GM21367 (cell line): Measurements from ENCODE around the gene FAM131B.

Experiments
- ATAC-seq: cut with Tn5 transposase; IDR thresholded peaks from one replicate; pipeline ENCODE4 v1.9.1; 2021; ENCODE audit not compliant: unreplicated experiment

The FAM131B gene

DNA sequence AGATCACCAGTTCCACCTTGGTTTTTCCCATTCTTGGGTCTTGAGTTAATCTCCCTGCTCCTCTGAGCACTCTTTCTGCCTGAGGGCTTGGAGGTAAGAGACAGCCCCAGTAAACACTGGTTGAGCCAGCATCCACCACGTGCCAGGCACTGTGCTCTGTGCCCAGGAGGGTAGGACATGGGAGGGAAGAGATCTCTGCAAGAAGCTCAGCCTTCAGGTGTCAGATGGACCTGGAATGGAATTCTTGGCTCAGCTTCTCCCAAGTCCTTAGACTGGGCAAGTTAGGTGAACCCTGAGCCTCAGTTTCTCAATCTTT, 21.1 kb upstream of the FAM131B start:
- no peak for ATAC-seq

DNA sequence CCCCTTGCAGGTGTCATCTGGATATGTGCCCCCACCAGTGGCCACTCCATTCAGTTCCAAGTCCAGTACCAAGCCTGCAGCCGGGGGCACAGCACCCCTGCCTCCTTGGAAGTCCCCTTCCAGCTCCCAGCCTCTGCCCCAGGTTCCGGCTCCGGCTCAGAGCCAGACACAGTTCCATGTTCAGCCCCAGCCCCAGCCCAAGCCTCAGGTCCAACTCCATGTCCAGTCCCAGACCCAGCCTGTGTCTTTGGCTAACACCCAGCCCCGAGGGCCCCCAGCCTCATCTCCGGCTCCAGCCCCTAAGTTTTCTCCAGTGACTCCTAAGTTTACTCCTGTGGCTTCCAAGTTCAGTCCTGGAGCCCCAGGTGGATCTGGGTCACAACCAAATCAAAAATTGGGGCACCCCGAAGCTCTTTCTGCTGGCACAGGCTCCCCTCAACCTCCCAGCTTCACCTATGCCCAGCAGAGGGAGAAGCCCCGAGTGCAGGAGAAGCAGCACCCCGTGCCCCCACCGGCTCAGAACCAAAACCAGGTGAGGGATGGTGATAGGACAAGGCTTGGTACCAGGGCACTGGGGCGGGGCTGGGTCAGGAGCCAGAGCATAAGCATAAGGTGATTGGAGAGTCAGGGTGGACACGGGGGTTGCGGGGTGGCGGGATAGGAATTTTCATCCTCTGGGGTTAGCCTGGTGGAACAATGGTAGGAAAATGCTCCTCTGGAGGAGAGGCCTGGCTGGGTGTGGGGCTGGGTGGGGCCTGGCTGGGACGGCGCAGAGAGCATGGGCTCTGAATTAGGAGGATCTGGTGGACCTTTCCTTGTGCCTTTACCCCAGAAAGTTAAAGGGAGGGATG, 20.5 kb upstream of the FAM131B start:
- ATAC-seq: no peak

DNA sequence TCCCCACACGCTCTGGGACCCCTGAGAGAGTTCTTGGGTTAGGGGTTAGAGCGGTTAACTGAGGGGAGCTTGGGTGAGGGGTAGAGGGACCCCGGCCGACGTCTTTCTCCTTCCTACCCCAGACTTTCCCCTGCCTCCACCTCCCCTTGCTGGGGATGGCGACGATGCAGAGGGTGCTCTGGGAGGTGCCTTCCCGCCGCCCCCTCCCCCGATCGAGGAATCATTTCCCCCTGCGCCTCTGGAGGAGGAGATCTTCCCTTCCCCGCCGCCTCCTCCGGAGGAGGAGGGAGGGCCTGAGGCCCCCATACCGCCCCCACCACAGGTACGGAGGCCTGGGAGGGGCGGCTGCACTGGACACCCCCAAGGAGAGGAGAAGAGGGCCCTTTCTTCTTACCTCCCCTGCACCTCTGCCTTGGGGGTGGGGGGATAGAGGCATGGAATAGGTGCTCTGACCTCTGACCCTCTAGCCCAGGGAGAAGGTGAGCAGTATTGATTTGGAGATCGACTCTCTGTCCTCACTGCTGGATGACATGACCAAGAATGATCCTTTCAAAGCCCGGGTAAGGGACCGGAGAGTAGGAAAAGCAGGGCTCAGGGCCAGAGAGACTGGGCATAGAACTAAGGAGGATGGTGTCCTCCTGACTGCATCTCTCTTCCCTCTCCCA, 19.7 kb upstream of the FAM131B start:
- ATAC-seq: no peak

DNA sequence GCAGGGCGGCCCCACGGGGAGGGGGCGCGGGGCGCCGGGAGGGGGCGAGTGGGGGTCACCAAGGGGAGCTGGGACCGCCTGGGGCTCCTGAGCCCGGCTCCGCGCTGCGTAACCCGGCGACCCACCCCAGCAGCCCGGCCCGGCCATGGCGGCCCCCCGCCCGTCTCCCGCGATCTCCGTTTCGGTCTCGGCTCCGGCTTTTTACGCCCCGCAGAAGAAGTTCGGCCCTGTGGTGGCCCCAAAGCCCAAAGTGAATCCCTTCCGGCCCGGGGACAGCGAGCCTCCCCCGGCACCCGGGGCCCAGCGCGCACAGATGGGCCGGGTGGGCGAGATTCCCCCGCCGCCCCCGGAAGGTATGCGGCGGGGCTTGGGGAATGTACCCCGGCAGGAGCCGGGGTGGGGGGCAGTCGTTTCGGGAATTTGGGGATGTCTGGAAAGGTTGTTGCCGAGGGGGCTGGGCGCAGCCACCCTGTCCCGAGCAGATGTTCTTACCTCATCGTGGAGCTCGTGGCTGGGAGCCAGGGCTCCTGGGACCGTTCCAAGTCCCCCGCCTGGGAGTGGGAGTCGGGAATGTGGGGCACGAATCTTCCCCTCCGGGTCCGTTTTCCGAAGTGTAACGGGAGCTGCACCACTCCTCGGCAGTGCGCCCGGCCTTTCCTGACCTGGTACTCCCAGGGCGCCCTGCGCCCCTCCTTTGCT, 19.1 kb upstream of the FAM131B start:
- peak; percentile 8 for ATAC-seq

DNA sequence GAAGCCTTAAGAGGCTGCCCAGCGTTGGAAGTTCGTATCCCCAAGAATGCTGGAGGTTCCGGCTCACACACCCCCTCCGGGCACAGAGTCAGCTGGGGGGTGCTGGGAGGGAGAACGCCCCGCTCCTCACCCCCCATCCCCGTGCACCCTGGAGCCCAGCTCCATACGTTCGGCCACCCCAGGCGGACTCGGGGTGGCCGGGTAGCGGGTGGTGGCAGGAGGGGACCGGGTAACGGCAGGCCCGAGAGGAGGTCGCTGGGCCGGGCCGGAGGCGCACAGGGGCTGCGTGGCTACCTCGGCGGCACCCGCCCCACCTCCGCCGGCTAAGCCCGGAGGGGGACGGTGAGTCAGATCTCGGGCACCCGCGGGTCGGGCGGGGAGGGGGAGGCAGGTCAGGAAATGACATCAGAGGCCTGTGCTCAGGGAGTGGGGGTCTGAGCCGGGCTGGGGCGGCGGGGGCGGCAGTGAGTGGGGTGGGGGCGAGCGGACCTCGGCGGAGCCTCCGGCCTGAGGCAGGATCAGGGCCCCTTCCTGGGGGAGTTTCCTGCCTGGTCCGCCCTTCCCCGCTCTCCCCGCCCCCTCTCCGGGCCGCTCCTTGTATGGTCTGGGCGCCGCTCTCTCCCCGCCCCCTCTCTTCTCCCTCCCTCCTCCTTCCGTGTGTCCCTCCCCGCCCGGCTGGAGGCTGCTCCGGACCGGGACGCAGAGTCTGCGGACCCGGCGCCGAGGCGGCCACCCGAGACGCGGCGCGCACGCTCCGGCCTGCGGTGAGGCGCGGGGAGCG, 18.3 kb upstream of the FAM131B start, which contains the start of gene ZYX:
Gene ZYX (plus strand): TSS at position 700 of the 781 bp plus-strand sequence. CDS start 227 bp downstream, outside the sequence.
- peak; percentile 69 for ATAC-seq

DNA sequence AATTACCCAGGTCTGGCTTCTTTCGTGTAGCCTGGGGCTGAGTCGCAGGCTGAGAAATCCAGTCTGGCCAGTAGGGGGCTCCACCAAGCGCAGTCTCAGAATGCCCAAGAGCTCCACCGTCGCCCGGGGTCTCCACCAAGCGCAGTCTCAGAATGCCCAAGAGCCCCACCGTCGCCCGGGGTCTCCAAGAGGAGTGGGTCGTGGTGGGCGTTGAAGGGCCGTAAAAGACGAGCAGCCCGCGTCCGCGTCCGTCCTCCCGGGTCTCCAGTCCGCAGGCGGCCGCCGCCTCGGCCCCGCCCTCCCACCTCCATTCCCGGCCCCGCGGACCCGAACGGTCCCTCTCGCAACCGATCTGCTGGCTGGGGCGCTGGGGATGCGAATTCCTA, 17.7 kb upstream of the FAM131B start:
- peak; percentile 43 for ATAC-seq

DNA sequence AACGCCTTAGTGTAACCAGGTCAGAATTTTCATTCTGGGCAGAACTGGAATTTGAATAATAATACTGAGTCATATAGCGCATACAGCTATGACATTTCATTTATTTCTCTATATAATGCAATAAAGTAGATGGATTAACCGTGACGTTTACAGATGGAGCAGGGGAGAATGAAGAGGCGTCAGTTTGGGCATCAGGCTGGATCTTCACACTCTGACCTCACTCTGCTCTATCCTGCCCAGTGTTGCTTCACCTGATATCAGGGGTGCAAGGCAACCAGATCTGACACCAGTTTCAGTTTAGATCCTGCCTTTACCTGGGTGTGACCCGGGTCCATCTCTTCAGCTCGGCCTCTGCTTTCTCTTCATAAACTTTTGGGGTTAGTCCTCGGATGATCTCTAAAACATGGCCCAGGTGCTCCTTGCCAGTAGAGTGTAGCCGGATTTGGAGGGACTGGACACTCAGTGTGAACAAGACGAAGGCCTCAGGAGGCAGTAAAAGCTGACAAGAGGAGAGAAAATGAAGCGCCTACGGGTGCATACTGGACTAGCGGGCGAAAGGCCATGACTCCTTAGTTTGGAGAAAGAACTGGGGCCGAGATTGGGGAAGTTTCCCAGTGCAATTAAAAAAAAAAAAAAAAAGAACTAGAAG, 17.2 kb upstream of the FAM131B start:
- peak; percentile 2 for ATAC-seq

DNA sequence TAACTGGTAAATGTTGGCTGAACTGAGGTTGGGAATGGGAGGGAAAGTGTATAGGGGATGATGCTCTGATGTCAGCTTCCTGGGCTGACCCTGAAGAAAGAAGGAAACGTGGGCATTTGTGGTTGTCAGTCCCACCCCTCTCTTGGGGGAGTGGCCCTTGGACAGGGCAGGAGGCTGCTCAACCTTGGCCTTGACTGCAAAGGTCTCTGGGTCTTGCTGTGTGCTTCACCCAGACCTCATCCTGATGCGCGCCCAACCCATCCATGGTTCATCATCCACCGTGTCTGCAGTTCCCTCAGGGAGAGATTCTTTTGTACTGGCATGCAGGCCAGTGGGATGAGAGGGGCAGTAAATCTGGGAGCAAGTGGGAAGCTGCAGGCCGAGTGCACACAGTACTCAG, 13.9 kb upstream of the FAM131B start:
- no peak for ATAC-seq

DNA sequence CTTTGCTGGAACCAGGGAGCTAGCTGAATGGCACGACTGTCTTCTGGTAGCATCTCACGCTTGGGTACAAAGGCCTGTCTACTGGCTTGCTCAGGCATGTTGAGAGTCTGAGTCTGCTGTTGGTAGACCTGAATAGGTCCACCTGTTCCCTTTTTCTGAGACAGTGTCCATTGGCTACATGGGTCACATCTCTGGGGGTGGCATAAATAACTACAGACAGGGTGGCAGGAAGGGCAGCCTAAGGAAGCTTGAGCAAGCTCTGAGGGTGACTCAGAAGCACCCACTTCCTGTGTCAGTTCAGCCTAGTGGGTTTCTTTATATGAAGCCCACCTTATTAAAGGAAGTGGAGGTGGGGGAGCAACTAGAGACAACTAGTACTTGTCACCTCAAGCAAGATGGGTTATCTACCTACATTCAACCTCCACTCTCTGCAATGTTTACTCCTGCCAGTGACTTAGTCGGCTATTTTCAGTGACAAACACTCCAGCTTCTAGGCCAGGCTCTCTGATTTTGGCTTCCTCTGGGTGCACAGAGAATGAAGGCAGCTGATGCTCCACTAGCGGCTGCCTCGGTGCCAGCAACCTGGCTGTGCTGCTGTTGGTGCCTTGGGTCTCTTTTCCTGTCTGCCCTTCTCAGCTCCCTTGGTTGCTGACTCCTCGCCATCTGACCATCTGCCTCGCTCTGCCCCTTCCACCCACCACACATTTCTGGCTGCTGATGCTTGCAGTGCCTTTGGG, 13.0 kb upstream of the FAM131B start:
- ATAC-seq: no peak

DNA sequence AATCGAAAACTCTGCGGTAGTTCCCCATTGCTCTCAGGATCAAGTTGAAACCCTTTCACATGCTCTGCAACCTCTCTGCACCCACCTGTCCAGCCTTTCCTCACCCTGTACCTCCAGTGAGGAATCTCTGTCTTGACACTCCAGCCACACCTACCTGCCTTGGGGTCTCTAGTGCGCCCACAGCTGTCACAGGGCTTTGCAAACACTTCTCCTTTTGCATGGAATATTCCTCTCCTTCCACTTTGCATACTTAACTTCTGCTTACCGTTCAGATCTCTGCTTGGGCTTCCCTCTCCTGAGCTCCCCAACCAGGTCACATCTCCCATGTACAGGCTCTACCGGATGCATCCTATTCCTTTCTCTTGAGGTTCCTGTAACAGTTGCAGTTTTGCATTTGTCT, 12.0 kb upstream of the FAM131B start:
- ATAC-seq: no peak

DNA sequence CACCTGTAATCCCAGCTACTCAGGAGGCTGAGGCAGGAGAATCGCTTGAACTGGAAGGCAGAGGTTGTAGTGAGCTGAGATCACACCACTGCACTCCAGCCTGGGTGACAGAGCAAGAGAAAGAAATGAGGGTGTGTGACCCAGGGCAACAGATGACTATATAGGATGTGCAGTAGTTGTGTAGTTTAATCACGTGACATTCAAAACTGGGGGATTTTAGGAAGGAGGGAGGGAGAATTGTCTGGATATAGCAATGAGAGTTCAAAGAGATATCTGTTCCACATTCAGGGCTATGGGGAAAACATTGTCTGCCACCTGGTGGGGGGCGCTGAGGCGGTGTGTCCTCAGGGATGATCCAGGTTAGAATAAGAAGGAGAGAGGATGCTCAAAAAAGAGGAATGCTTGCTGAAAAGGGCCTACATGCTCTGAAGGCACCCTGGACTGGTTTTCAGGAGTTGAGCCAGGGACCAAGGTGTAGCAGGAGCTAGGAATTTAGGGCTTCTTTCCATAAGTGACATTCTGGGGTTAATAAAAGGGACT, 10.8 kb upstream of the FAM131B start:
- ATAC-seq: no peak

DNA sequence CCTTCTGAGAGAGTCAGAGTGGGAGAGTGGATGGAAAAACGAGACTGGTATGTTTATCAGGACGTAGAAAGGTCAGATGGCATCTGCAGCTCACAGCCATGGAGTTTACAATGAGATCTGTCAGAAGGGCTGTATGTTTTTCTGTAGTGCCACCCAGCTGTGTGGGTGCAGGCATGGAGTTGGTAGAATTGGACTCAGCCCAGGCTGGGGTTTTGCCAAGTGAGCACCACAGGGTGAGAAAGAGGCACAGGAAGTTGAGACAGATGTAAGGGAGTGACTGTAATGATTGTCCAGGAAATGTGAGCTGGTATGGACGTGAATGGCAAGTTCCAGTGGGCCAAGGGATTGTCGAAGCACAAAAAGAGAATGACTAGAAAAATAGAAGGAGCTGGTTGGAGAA, 9.6 kb upstream of the FAM131B start:
- no peak for ATAC-seq

DNA sequence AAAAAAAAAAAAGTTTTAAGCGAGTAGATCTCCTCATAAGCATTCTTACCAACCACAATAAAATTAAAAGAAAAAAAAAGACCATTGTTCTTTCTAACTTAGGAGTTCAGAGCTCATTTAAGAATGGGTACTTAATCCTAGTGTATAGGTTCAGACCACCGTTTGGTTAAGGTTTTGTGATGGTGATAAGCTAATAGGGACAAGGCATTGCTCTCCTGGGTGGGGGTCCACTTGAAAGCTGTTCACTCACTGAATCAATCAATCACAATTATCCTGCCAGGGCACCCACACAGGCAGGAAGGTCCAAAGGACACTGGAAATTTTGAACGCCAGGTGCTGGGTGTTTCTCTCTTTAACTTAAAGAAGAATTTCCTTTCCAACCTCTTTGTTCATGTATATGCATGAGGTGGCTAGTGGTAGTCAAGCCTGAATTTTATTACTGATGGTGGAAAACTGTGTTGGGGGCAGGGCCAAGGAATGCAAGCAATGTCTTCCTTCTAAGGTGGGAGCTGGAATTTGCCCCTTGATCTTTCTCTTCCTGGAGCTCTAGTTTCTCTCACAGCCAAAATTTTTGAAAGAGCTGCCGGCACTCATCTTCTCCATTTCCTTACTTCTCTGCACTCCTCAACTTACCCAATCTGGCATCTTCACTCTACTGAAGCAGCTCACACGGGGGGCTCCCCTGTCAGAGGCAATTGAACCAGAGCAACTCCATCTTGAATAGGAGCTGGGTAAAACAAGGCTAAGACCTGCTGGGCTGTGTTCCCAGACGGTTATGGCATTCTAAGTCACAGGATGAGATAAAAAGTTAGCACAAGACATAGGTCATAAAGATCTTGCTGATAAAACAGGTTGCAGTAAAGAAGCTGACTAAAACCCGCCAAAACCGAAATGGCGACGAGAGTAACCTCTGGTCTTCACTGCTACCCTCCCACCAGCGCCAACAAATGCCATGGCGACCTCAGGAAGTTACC, 7.5 kb upstream of the FAM131B start:
- no peak for ATAC-seq

DNA sequence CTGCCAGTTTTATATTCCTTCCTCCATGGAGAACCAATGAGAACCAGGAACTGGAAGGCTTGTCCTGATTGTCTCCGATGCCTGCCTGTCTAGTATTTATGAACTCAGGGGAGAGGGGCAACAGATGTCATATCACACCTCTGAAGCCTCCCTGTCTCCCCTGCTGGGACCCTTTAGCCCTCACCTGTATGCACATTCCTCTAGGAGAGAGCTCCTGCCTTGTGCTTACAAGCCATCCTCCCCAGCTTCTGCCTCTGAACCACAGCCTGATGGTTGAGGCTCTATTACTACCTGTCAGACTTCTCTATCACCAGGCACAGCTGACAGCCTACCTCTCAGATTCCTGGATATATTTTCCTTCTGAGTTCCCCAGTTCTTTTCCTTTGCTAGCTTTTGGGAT, 5.9 kb upstream of the FAM131B start:
- ATAC-seq: no peak

DNA sequence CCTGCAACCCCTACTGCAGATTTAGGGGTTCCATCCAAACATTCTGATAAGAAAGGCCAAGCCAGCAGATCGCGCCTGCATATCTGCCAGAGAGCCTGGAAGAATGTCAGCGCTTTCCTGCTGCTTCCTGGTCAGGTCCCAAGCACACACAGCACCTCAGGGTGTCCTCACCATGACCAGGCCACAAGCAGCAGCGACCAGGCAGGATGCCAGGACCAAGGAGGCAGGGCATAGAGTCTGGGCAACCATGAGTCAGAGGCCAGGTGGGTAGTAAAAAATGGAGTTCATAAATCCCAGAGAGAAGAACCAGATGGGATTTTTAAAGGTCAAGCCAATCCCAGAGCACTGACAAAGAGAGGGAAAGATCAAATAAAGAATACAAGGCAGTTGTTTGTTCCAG, 5.5 kb upstream of the FAM131B start:
- ATAC-seq: no peak

DNA sequence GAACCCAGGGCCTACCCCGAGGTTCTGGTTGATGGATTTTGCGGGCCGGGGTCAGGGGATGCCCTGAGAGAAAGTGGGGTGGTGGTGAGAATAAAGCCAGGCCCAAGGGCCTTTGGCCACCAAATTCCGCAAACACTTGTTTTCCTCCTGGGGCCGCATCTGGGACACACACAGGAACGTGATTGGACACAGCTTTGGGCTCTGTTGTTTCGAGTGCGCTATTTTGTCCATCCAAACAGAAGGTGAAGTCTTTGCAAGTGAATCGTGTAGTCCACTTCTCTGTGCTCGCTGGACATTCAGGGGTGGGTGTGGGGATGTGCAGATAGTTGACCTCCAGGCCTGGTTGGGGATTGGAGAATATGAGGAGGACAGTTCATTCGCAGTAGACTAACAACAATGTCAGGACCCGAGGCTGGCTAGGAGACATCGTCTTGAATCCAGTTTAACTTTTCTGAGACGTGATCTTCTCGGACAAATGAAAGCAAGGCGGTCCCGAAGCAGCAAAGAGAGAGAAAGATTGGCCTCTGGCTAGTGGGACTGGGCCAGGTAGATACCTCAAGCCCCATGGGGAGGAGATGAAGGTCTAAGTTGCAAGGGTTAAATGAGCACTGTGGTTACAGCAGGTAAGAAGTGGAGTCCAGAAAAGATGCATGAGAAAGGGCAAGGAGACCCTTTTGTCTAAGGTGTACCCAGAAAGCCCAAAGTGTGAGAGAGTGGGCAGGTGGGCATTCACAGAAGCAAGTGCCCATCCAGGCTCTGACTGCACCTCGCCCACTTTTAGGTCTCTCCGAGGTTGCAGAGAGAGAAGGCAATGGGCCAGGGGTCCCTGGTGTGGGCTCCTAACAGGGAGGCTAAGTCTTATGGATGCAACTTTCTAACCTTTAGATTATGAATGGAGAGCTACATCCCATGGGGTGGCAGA, 764 bp upstream of the FAM131B start:
- no peak for ATAC-seq

DNA sequence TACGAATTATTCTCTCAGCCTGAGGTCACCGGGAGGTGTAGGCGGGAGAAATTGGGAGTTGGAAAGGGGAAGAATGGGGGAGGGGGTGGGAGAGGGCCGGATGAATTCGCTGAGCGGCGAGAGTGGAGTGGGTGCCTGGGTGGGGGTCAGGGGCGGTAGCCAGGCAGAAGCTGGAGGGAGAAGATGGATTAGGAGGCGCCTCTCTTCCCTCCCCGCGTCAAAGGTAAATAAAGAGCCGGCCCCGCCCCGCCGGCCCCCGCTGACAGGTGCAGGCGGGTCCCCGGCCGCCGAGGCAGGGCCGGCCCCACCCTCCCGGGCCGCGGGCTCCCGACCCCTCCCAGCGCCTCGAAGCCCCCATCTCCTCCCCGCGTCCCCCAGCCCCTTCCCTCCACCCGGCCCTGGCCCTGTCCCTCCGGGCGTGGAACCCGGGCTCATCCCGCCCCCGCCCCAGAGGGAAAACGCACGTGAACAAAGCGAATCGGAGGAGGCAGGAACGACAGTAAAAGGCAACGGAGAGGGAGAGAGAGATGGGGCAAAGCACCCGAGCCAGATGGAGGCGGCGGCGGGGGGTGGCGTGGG, 872 bp downstream of the FAM131B start:
- ATAC-seq: no peak
